ENCODE data around the gene OLFML2A.
"Not testable (repeated sequence)": the region's sequence is repeated elsewhere in the genome, so short reads cannot be mapped to it uniquely, and the experiment has no call there.

Gene OLFML2A

DNA sequence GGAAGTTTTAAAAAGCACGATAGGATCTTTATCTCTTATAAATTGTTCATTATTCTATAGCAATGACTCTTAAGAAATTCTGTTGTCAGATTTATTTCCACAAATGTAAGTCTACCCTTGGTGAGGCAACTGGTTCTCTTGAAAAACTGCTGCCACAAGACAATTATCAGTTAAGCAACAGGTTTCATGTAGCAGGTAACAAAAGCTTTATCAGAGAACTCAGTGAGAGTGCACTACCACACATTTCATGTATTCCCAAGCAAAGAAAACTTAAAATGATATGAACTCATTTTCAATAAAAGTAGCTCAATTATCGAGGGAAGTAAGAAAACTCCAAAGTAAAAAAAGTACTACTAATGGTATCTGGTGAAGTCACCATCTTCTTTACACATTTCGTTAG is 15.2 kb upstream of the OLFML2A start:
- no peak for ATAC-seq

- no peak for ATAC-seq
These were observed 14.3 kb upstream of the OLFML2A start for GRCh38 chr9:124762633-124763032.

DNA sequence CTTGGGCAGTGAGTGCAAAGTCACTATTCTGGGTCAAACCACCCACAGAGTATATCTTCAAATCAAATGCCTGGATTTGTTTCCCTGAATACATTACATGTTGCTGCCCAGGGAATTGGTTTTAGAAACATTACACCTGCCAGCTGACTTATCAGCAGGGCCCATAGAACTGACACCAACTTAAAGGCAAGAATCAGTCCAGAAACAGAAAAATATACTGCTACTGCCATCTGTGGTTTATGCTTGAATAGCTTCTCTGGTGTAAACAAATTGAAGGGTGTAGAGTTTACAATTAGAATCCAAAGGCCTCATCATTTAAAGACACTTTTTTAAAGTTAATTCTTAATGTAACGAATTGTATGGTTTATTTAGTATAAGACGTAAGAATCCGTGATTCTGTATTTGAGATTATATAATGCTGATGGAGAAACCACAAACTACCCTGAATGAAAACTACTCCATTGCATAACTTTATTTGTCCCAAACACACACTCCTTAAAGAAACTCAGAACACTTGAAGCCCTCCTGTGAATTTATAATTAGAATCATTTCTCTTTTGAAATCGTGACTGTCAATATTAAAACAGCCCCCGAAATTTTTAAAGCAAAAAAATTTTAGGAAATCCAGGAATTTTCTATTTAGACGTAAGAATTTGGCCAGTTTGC is 12.0 kb upstream of the OLFML2A start:
- ATAC-seq: no peak

DNA sequence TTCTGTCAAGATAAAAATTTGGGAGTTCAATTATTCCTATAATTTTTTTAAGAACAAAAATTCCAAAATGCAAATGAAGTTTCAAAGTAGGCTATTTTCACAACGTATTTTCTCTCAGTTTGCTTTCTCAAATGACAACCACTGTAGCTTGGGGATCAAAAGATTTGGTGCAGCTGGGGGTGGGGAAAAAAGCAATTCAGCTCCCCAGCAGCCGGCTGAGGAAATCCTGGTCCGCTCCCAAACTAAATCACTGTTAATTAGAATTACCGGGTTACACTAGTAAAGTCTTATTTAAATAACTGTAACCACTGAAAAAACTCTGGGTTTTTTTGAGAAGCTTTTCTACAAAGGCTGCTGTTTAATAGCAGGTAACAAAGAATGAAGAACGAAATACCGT is 11.5 kb upstream of the OLFML2A start:
- ATAC-seq: no peak

DNA sequence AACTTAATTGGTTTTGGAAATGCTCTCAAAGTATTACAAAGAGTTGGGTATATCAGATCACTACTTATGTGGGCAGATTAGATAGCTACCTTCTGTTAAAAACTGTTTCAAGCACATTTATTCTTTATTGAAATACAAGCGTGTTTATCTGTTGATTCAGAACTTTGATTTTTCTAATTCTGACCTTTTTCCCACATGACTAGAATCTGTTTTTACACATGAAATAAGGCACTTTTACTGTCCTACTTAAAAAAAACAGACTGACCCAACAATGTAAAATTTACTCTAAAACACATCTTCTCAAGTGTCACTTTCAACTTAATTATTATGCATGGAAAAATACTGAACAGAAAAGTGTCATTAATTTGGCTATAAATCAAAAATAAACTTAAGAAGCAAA is 10.6 kb upstream of the OLFML2A start:
- no peak for ATAC-seq

DNA sequence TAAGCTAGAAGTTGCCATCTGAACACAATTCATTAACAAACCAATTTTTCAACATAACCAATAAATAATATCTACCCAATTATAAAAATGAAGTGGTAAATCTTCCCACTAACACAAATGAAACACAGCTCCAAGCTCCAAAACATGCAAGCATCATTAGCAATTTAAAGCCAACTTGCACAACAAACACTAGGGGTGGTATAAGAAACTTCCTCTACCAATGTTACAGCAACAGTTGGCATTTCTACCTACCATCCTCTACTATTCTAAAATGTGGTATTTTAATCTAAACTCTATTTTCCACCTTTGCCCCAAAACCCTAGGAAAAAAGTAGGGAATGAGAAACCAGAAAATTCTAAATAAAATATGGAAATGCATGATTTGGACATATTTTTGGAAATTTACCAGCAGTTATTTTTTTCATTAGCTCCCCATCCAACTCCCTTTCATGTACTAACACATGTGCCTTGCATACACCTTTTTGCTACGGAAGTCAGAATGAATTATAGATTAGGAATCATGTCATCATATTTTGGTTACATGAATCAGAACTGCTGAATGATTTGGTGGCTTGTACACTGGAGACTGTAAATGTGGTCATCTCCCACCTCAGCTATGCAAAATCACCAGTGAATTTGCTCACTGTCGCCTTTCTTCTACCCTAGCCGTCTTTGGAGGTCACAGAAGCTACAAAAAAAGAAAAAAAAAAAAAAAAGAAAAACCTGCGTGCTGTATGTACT is 9.9 kb upstream of the OLFML2A start:
- no peak for ATAC-seq

DNA sequence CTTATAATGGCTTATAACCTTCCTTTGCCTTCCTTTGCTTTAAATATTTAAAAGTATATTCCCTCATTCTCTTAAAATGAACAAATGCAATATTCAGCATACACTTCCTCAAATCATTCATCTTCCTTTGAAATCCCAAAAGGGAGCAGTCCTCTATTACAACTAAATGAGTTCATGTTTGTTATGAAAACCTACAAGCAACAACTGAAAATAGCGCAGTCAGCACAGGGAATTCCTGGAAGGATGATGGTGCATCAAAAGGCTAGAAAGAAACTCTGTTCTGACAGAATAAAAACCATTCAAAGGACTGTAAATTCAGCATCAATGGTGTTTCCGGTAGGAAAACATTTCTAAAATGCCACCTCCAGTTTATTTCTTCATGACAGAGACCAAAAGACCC is 9.1 kb upstream of the OLFML2A start:
- ATAC-seq: no peak

- ATAC-seq: no peak
These were observed 8.6 kb upstream of the OLFML2A start for GRCh38 chr9:124768334-124768733.

DNA sequence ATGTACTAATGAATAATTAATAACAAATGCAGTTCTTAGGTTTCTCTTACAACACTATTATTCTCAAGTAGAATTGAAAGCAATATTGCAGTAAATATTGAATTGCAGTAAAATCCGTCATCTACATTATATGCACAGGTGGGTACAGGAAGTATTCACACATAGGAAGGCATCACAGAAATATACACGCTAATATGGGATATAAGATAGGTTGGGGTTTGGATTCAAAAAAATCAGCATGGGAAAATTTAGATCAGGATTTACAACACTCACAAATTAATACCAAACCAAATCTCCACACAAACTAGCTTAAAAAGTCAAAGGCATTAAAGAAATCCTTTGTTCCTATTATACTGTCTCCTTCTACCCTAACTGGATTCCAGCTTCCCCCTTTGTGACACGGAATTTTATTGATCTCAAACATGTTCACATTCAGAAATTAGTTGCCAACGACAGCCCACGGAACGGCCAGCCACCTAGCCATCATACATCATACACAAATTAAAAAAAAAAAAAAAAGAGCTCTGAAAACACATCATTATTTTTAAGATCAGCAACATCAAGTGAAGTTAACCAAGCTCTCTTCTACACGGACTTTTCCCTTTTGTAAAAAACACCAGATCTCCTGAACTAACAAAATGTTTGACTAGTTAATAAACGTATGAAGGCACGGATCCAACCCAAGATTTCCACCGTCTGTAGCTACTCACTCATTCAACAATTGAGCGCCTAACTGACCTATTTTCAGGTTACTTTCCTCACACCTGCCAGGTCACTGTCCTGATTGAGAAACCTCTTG is 8.0 kb upstream of the OLFML2A start:
- ATAC-seq: no peak

DNA sequence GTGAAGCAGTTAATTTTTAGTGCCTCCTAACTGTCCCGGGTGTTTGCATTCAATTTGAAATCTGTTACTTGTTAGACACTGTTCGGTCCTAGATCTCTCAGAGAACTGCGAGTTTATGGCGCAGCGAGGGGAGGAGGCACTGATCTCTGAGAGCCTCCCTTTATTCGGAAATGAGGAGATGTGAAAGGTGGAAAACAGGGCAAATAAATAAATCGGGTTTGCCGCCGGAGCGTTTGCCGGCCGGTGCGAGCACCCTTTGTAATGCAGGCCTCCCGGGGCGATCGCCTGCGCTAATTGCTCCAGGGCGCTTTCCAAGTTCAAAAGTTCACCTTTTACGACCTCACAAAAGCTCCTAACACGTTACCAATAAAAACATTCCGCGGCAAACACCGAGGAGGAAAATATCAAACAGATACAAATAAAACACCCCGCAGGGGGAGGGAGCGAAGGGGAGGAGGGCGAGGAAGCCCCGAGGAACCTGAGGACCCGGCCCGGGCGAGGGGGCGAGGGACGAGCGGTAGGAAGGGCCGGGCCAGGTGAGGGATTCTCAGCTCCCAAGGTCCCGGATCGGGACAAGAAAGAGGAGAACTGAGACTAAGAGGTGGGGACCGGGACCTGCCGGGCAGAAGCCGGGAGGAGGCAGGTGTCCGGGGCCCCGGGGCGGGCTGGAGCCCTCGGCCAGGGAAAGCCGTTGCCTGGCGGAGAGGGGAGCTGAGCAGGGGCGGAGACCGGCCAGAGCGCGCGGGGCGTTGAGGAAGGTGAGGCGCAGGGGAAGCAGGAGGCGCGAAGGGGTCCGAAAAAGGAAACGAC is 7.2 kb upstream of the OLFML2A start:
- no peak for ATAC-seq

DNA sequence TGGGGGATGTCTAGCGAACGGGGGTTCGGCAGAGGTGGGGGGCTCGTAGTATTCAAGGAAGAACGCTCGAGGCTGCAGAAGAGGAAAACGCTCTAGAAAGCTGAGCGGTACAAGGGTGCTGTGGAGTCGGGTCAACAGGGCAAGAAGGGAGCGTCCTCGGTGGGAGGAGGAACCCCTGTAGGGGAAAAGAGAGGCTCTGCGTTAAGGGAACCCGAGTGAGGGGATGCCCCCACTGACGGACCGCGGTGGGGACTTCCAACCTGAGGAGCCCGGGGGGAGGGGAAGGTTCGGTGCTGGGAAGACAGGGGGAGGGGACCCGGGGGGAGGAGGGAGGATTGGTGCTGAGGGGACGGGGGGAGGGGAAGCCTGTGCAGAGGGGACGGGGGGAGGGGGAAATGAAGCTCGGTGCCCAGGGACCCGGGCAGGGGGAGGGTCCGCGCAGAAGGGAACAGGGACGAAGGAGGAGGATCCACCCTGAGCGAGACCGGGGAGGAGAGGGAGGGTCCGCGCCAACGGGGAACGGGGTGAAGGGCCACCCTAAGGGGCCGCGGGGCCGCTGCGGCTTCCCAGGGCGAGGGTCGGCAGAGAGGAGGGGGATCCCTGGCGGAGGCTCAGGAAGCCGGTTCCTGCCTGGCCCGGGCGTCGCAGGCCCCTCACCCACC is 6.4 kb upstream of the OLFML2A start:
- no peak for ATAC-seq

GRCh38 chr9:124771021-124771866 is 5.7 kb upstream of the OLFML2A start, which contains the start of gene NR6A1:
NR6A1 (minus strand) TSS chr9:124771311.
- peak; percentile 91 to 92 for ATAC-seq

DNA sequence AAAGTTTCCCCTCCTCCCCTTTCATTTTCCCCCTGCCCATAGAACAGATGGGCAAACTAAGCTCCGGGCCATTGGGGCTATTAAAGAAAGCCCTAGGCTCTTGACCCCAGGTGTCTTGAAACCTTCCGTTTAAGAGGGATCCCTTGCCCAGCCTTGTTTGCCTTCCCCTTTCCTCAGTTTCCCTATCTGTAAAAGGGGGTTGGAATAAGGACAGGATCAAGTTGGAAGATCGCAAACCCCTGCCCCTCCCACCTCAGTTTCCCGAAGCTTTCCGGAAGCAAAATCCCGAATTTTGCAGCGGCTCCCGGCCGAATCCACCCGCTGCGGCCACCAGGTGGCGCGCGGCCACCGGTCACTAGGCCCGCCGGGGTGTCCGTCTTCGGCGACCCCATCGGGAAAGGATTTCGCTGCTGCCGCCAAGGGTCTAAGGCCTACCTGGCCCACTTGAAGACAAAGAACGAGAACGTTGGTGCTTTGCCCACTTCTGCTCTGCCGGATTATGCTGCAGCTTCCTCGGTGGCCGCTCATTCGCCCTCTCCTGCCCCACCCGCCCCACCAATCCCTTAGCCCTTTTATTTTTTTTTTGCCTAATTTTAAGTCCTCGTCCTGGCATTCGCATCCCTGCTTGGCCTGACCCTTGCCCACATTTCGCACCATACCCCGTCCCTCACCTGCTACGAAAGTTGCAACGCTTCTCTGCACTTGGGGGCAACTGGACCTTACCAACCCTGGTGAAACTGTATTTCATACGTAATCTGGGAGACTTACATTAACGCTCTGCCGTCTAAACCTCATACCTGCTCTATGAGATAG is 4.9 kb upstream of the OLFML2A start:
- no peak for ATAC-seq

DNA sequence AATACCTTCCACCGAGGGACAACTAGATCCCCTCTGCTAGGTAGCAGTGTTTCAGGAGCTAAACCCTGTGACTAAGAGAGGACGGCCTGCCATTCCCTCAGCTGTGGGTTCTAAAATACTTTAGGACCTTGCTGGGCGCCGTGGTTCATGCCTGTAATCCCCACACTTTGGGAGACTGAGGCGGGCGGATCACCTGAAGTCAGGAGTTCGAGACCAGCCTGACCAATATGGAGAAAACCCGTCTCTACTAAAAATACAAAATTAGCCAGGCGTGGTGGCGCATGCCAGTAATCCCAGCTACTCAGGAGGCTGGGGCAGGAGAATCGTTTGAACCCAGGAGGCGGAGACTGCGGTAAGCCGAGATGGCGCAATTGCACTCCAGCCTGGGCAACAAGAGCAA is 4.1 kb upstream of the OLFML2A start:
- not testable (repeated sequence) for ATAC-seq

DNA sequence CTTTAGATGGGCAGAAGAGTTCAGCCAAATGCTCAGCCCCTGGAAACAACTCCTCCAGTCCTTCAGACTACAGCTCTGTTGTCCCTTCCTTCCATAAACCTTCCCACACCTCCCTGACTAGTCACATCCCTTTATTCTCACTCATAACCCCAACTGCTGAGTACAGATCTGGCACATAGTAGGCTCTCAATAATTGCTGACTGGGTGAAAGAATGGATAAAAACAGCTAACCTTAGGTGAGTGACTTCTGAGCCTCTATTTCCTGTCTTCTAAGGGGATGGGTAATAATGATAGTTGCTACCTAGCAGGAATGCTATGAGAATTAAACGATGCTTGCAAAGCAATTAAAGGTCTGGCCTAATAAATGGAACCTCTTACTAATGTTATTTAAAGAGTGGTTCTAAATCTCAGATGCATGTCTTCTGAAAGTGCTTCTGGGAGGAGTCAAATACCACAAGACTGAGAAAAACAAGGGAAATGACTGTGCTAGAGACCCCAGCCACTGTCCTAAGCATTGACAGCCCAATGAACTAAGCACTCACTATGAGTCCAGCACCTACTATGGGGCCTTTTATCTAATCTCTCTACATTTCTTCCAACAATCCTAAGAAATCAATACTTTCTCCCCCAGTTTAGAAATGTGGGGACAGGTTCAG is 3.3 kb upstream of the OLFML2A start:
- ATAC-seq: no peak

- ATAC-seq: peak; percentile 19 to 31
These were observed 2.6 kb upstream of the OLFML2A start for GRCh38 chr9:124774129-124774978.

DNA sequence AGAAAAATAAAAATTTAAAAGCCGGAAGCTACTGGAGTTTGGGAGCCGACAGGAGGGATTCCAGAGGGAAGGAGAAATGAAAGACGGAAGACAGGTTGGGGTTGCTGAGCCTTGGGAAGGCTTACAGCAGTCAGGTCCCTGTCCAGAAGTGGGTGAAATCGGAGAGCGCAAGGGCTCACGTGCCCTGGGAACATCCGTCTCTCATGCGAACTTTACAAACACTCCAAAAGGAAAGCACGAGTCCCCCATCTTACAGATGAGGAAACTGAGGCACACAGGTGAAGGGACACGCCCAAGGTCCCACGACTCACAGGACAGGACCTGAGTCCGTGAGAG is 347 bp upstream of the OLFML2A start:
- ATAC-seq: no peak

DNA sequence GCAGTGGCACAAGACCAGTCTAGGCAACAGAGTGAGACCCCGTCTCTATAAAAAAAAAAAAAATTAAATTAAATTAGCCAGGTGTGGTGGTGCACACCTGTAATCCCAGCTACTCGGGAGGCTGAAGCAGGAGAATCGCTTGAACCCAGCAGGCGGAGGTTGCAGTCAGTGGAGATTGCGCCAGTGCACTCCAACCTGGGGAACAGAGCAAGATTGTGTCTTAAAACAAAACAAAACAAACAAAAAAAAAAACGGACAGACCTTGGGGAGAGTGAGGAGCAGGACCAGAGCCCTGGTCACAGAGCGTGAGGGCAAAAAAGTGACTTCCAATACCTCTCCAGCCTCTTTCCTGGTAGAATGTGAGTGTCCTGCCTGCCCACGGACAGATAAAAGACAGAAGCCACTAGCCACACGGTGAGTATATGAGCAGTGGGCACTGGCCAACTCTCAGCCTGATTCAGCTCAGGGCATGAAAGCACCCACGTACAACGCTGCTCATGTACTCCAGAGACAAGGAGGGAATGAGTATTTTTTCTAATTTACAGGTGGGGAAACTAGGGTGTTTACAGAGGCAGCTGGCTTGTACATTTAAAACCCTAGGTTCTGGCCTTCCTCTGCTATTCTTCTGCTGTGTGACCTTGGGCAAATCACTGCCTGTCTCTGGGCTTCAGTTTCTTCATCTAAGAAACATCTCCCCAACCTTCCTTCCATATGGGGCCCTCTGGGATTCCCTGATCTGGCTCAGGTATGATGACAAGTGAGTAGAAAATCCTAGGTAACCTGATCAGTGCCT is 1.8 kb downstream of the OLFML2A start:
- no peak for ATAC-seq
